Measurements from ENCODE around the gene TBC1D1.

TBC1D1 gene

GRCh38 chr4:38169524-38169923 lies 278.6 kb downstream of the TBC1D1 start:
- DNase-seq (ENCODE audit: low read depth) = no peak

GRCh38 chr4:38170338-38171169 lies 279.7 kb downstream of the TBC1D1 start:
- no peak for DNase-seq (ENCODE audit: low read depth)

- no peak for DNase-seq (ENCODE audit: low read depth)
These were observed 281.2 kb downstream of the TBC1D1 start for GRCh38 chr4:38172078-38172477.

- DNase-seq (ENCODE audit: low read depth) = no peak
These were observed 283.1 kb downstream of the TBC1D1 start for GRCh38 chr4:38173935-38174518.

- no peak for DNase-seq (ENCODE audit: low read depth)
These were observed 283.9 kb downstream of the TBC1D1 start for GRCh38 chr4:38174801-38175200.

- no peak for DNase-seq (ENCODE audit: low read depth)
These were observed 285.3 kb downstream of the TBC1D1 start for GRCh38 chr4:38176165-38176564.

GRCh38 chr4:38177035-38177546 lies 286.2 kb downstream of the TBC1D1 start:
- peak; percentile 31 for DNase-seq (ENCODE audit: low read depth)

GRCh38 chr4:38177641-38178391 lies 286.9 kb downstream of the TBC1D1 start:
- DNase-seq (ENCODE audit: low read depth) = peak; percentile 18

- DNase-seq (ENCODE audit: low read depth) = no peak
These were observed 287.6 kb downstream of the TBC1D1 start for GRCh38 chr4:38178392-38178995.

- peak; percentile 54 for DNase-seq (ENCODE audit: low read depth)
These were observed 288.9 kb downstream of the TBC1D1 start for GRCh38 chr4:38179690-38180377.

GRCh38 chr4:38180456-38180855 lies 289.6 kb downstream of the TBC1D1 start:
- no peak for DNase-seq (ENCODE audit: low read depth)

- no peak for DNase-seq (ENCODE audit: low read depth)
These were observed 290.4 kb downstream of the TBC1D1 start for GRCh38 chr4:38181286-38181685.

GRCh38 chr4:38182334-38182998 lies 291.6 kb downstream of the TBC1D1 start:
- no peak for DNase-seq (ENCODE audit: low read depth)

- DNase-seq (ENCODE audit: low read depth) = no peak
These were observed 293.5 kb downstream of the TBC1D1 start for GRCh38 chr4:38184404-38184803.

- DNase-seq (ENCODE audit: low read depth) = no peak
These were observed 294.7 kb downstream of the TBC1D1 start for GRCh38 chr4:38185406-38186144.

- no peak for DNase-seq (ENCODE audit: low read depth)
These were observed 297.3 kb downstream of the TBC1D1 start for GRCh38 chr4:38188136-38188535.

- no peak for DNase-seq (ENCODE audit: low read depth)
These were observed 297.8 kb downstream of the TBC1D1 start for GRCh38 chr4:38188631-38189101.
